HK-2 (cell line): Measurements from ENCODE around the gene SLC6A20.

Experiments used
- DNase-seq: peaks from one replicate; pipeline ENCODE4 v3.0.0-alpha.2; 2018; ENCODE audit not compliant: unreplicated experiment

SLC6A20 gene

GRCh38 chr3:45802146-45802545 is 5.8 kb upstream of the SLC6A20 start:
- DNase-seq: no peak

DNA sequence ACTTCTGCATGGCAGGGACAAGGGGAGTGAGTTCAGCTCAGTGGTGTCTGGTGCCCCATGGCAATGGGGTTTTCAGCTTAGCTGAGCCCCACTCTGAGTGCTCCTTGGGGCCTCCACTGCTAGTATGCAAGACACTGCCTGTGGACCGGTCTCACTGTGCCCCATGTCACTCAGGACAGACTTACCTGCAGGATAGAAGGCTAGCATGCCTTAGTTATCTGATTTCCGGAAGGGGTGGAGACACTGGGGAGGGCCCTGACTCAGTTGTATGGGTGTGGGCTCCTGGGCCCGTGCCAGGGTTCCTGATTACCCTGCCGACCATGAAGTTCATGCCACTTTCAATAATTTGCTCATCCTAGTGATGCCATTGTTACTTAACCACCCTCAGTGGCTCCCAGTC is 4.3 kb upstream of the SLC6A20 start:
- no peak for DNase-seq

- DNase-seq: no peak
Observed at GRCh38 chr3:45799586-45799985, 3.2 kb upstream of the SLC6A20 start.

DNA sequence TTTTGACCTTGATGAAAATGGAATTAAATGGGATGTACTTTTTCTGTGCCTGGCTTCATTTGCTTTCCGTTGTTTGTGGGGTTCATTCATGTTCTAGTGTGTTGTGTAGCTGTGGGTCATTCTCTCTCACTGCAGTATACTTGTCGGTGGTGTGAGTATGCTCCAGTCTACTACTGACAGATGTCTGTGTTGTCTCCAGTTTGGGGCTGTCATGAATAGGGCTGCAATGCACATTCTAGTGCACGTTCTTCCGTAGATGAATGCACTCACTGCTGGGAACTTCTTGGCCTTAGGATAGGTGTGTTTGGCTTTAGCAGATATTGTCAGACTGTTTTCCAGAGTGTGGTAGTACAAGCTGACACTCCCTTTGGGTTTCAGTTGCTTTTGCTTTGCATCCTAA is 1.7 kb upstream of the SLC6A20 start:
- no peak for DNase-seq

- no peak for DNase-seq
Observed at GRCh38 chr3:45796902-45797637, 734 bp upstream of the SLC6A20 start.

DNA sequence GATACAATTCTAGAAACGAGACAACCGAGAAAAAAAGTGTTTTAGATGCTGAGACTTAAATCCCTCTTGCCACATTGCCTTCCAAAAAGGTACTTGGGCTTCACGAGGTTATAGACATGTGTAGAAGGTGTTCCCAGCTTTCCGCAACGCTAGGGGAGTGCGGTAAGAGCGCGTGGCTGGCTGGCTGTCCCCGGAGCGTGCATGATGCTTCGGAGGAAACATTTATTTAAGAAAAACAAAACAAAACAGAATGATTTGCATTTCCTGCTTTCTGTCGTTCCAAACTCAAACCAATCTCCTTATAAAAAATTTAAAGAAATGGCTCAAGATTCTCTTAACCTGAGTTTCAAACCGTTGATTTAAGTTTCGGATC is 841 bp downstream of the SLC6A20 start:
- DNase-seq: no peak

- DNase-seq: no peak
Observed at GRCh38 chr3:45794660-45795059, 1.7 kb downstream of the SLC6A20 start.

- no peak for DNase-seq
Observed at GRCh38 chr3:45794177-45794560, 2.2 kb downstream of the SLC6A20 start.

DNA sequence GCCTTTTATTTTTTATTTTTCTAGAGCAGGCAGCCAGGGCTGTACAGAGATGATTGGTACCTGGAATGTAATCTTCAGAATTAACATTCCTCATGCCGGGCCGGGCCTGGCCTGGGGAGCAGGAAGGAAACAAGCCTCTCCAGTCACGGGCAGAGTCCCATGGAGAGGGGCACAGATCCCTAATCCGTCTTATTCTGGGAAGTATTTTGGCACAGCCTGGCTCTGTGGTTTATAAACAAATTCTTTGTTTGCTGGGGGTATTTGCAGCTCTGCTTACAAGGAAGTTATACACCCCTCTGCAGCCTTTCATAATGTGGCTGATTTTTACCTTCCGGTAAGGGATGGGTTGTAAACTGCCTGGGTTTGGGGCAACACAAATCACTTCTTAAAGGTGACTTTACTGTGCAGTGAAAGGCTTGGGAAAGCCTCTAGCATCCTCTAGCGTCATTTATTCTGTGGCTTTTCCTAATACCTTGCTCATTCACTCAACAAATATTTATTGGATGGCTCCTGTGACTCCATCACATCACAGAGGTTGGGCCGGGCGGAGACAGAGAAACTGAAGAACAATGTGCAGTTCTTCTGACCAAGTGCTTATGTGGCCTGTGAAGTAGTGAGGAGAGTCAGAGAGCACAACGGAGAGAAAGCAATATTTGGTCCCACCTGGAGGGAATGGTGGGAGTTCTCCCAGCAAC is 2.7 kb downstream of the SLC6A20 start:
- no peak for DNase-seq

- no peak for DNase-seq
Observed at GRCh38 chr3:45792516-45793172, 3.7 kb downstream of the SLC6A20 start.

DNA sequence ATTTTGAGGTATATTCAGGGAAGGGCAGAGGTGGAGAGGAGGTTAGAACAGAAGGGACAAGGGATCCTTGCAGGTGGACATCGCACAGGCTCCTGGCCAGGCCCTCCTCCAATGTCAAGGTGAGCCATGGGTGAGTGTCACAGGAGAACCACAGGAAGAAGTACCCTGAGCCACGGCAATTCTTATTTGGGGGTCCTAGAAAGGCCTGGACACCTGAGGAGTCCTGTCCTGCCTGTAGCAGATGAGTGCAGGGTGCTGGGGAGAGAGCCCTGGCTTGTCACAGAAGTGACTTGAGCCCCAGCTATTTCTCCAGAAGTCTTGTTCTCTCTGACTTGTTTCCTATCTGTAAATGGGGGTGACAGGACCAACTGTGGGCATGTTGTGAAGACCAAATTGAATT is 4.3 kb downstream of the SLC6A20 start:
- no peak for DNase-seq

DNA sequence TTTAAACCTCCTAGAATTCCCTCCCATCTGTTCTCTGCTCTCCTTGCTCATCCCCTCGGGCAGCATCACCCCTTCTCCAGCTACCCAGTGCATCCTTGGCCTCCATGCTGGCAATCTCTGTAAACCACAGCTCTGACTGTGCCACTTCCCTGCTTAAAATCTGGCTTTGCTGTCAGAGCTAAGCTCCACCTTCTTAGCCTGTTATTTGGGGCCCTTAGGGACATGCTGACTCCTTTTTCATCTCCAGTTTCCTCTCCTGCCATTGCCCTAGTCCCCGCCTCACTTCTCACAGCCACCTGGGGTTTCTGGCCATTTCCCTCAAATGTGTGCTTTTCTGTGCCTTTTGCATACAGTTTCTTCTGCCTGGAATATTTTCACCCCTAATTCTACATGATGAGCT is 5.7 kb downstream of the SLC6A20 start:
- DNase-seq: no peak

GRCh38 chr3:45789235-45789812 is 7.0 kb downstream of the SLC6A20 start:
- DNase-seq: no peak

- DNase-seq: no peak
Observed at GRCh38 chr3:45787551-45787950, 8.8 kb downstream of the SLC6A20 start.

- DNase-seq: no peak
Observed at GRCh38 chr3:45786801-45787495, 9.4 kb downstream of the SLC6A20 start.

- DNase-seq: no peak
Observed at GRCh38 chr3:45785605-45786150, 10.7 kb downstream of the SLC6A20 start.

GRCh38 chr3:45783667-45784066 is 12.7 kb downstream of the SLC6A20 start:
- no peak for DNase-seq

DNA sequence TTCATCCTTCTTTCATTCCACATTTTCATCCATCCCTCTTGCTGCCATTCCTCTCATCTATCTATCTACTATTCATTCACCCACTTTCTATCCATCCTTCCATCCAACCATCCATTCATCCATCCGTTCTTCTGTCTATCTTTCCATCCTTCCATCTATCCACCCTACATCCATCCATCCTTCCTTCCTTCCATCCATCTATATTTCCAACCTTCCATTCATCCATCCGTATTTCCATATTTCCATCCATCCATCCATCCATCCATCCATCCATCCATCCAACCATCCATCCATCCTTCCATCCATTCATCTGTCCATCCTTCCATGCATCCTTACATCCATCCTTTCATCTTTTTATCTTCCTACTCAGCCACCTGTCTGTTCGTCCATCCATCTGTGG is 14.0 kb downstream of the SLC6A20 start:
- no peak for DNase-seq

DNA sequence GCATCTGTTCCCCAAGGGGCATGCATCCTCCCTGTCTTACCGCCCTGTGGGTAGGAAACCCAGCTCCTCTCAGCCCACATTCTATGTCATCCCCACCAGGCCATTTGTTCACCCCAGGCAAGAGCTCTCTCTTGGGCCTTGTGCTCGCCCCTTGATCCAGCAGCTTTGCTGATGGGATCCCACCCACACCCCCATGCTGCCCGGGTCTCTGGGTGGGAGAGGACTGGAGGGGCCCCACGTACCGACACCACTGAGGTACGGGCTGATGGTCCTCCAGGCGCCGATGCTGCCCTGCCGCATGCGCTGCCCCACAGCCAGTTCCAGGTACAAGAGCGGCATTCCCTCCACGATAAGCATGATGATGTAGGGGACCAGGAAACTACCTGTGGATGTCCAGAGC is 14.5 kb downstream of the SLC6A20 start:
- no peak for DNase-seq

GRCh38 chr3:45781271-45781670 is 15.1 kb downstream of the SLC6A20 start:
- no peak for DNase-seq

- no peak for DNase-seq
Observed at GRCh38 chr3:45779746-45780735, 16.3 kb downstream of the SLC6A20 start.
